DOHH2 (cell line): ENCODE data around the gene WWOX.

Experiments used
- EZH2phosphoT487 ChIP-seq: fragments of 200-600 bp; sonication (generic); IDR thresholded peaks from 2 replicates; pipeline ENCODE4 v1.6.1; 2017; ENCODE audit warnings: borderline replicate concordance, mild to moderate bottlenecking, antibody characterized with exemption, low read length, moderate library complexity, mixed read lengths
- TF ChIP-seq, protein P1 (sequence below): fragments of 200-600 bp; sonication (generic); IDR thresholded peaks from one replicate; pipeline ENCODE4 v1.5.1; 2014; ENCODE audit warnings: antibody characterized with exemption, mild to moderate bottlenecking, low read depth, low read length; ENCODE audit not compliant: poor library complexity, severe bottlenecking

DNA sequence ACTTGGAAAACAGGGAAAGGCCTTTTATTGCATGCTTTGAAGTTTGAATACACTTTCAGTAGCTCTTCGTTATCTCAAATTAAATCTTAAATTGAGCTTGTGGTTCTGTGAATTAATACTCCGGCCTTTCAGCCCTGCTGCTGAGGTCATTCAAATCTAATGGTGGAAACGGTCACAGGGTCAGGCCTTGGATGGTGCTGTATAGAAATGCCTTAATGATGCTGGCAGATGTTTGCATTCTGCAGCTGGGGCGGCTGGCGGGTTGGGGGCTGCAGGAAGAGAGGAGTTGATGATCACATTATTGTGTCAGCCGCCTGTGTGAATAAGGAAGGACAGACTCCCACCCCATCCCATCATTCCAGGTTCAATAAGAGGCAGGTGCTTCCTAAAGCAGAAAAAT lies 723.6 kb downstream of the WWOX start:
- TF ChIP-seq, protein P1, sequence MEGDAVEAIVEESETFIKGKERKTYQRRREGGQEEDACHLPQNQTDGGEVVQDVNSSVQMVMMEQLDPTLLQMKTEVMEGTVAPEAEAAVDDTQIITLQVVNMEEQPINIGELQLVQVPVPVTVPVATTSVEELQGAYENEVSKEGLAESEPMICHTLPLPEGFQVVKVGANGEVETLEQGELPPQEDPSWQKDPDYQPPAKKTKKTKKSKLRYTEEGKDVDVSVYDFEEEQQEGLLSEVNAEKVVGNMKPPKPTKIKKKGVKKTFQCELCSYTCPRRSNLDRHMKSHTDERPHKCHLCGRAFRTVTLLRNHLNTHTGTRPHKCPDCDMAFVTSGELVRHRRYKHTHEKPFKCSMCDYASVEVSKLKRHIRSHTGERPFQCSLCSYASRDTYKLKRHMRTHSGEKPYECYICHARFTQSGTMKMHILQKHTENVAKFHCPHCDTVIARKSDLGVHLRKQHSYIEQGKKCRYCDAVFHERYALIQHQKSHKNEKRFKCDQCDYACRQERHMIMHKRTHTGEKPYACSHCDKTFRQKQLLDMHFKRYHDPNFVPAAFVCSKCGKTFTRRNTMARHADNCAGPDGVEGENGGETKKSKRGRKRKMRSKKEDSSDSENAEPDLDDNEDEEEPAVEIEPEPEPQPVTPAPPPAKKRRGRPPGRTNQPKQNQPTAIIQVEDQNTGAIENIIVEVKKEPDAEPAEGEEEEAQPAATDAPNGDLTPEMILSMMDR, result no peak
- TF ChIP-seq EZH2phosphoT487, result no peak
